ENCODE data around the gene PLAA.

The PLAA gene

GRCh38 chr9:26856413-26857032, 90.5 kb downstream of the PLAA start:
- Histone ChIP-seq H3K27ac (ENCODE audit: low read depth, low read length) (no peak overlapping the region), H3K4me3 (ENCODE audit: low read length) (no peak overlapping the region), H3K4me1 (ENCODE audit: control insufficient read depth, insufficient read depth, low read length) (no peaks in the 10 kb centered on the region), H3K27me3 (ENCODE audit: control insufficient read depth, insufficient read depth, low read length) (no peaks in the 10 kb centered on the region), H3K36me3 (ENCODE audit: control insufficient read depth, insufficient read depth, low read length) (peaks cover 6% of the 10 kb centered on the region), H3K9ac (ENCODE audit: low read length) (no peak overlapping the region)
